HG03108 (cell line): Measurements from ENCODE around the gene CEP85L.

ENCODE experiments used
- ATAC-seq: cut with Tn5 transposase; IDR thresholded peaks from one replicate; pipeline ENCODE4 v1.9.1; 2021; ENCODE audit warnings: moderate library complexity; ENCODE audit not compliant: unreplicated experiment

Gene CEP85L

DNA sequence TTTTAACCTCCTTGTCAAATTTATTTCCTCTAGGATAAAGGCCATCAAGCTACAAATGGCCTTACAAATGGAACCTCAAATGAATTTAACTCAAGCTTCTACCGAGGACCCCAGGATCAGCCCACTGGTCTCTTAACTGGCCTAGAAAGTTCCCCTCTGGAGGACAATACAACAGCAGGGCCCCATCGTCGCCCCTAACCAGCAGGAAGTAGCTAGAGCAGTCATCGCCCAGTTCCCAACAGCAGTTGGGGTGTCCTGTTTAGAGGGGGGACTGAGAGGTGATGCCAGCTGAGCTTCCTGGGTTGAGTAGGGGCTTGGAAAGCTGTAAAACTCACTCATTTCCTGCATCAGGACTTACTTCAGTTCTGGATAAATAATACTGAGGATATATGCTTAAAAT is 25.6 kb downstream of the CEP85L start:
- no peak for ATAC-seq

DNA sequence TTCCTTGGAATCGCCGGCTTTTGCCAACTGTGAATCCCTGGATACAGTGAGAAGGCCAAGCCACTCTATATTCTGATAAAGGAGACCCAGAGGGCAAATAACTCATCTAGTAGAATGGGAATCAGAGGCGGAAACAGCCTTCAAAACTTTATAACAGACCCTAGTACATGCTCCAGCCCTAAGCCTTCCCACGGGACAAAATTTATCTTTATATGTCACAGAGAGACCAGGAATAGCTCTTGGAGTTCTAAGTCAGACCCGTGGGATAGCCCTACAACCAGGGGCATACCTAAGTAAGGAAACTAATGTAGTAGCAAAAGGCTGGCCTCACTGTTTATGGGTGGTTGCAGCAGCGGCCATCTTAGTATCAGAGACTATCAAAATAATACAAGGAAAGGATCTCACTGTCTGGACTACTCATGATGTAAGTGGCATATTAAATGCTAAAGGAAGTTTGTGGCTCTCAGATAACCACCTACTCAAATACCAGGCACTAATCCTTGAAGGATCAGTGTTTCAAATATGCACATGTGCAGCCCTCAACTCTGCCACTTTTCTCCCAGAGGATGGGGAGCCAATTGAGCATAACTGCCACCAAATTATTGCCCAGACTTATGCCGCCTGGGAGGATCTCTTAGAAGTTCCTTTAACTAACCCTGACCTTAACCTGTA is 29.5 kb downstream of the CEP85L start:
- no peak for ATAC-seq

DNA sequence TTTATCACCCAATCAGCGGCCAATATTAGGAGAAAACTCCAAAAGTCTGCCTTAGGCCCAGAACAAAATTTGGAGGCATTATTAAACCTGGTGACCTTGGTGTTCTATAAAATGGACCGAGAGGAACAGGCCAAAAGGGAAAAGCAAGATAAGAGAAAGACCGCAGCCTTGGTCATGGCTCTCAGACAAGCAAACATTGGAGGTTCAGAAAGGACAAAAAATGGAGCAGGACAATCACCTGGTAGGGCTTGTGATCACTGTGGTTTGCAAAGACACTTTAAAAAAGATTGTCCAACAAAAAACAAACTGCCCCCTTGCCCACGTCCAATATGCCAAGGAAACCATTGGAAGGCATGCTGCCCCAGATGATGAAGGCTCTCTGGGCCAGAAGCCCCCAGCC is 31.2 kb downstream of the CEP85L start:
- ATAC-seq = no peak

DNA sequence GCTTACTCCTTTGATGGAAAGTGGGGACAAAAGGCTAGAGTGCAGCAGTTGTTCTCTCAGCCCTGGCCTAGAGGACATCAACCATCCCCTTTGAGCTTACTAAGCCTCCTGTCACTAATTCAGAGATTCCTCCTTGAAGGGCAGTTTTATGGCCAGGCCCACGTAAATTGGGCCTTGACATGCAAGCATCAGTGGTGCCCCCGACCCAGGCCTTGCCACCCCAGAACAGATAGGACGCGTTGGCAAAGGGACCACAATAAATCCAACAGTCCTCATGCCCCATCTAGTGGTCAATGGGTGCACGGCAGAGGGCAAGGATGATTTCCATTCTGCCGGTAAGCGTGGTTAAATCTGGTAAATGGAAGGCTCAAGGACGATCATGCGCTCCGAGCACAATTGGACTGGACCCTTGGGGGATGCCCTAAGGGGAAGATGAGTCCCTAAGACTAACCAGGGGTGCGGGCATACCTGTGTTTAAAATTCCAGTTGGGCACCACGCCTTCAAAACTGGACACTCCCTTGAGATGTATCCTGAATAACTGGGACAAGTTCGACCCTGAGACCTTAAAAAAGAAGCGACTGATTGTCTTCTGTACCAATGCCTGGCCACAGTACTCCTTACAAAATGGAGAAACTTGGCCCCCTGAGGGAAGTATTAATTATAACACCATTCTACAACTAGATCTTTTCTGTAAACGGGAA is 32.6 kb downstream of the CEP85L start:
- ATAC-seq = peak; percentile 85

DNA sequence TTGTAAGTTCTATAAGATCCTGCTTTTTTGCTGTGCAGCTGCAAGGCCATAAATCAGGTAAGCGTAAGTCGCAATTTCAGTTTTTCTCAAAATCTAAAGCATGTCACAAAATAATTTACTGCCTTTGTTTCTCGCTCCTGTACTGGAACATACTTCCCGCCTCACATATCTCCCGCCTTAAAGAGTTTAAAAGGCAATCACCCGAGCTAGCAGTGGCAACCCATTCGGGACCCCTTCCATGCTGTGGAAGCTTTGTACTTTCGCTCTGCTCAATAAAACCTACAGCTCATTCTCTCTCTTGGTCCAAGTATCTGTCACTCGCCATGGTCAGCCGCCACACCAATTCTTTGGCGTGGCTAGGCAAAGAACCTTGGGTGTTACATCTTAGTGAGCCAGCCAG is 34.0 kb downstream of the CEP85L start:
- no peak for ATAC-seq

DNA sequence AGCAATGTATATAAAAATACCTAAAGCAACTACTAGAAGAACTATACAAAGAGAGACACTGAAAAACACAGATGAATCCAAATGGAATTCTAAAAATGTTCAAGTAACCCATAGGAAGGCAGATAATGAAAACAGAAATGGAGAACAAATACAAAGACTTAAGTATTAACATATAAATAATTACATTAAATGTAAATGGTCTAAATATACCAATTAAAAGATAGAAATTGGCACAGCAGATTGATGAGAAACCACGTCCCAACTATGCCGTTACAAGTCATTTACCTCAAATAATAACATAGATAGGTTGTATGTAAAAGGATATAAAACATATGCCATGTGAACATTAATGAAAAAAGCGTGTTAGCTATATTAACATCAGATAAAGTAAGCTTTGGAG is 40.1 kb downstream of the CEP85L start:
- ATAC-seq = no peak

DNA sequence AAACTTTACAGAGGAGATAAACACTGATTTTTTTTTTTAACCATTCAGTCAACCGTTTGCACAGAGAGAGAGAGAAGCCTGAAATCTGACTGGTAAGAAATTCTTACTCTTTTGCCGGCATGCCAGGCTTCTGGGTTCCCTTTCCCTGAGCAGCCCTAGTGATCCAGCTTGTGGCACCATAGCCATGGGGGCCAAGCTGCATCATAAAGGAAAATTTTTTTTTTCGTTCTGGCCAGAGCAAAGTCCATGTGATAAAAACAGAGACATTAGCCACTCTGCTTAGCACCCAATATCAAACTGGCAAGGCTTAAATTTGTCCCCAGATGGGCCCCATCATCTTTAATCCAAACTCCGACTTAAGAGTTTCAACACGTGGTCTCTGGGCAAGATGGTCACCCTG is 44.5 kb downstream of the CEP85L start:
- no peak for ATAC-seq

DNA sequence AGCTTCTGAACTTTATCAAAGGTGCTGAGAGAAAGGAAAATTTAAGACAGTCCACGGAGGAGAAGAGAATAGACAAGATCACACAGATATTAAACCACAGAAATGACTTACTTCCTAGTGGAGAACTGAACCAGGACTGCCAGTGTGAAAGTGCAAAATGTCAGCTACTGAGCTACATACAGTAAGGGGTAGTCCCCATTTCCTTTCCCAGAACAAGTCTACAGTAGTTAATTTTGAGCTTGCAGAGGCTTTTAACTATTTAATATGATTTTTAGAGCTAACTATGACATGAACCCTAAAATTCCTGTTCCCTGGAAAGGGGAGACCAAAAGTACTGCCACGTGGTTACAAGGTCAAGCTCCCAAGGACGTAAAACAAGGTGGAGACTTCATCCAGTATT is 45.1 kb downstream of the CEP85L start:
- ATAC-seq = peak; percentile 64

DNA sequence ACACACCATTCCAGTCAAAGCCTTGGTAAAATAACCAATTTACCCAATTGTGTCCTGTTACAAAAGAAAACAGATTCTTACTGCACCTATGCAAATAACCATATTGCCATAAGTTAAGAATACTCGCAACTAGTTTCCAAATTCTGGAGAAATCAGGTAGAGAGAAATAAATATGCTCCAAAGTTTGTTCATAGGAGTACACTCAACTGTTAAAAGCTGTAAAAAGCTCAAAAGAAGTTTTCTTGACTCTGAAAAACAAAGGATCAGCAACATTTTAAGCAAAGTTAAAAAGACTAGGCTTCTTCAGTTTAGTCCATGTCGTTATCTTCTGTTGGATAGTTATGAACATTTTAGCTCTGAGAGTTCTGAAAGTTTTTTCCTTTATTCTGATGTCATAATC is 48.0 kb downstream of the CEP85L start:
- no peak for ATAC-seq

DNA sequence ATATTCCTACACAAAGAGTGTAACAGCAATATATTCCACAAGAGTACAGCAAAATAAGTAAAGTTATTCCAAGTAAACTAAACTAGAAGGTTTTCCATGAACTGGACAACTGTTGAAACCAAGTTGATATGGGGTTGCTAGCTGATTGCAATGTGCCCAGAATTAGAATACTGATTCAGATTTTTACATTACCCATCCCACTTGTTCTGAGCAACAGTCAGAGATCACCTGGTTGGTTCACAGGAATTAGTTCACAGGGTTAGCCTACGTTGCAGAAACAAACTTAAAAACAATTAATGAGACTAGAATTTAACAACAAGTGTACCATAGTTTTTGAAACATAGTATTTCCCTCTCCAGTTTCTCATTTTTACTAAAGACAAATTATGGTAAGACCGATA is 49.1 kb downstream of the CEP85L start:
- ATAC-seq = no peak

DNA sequence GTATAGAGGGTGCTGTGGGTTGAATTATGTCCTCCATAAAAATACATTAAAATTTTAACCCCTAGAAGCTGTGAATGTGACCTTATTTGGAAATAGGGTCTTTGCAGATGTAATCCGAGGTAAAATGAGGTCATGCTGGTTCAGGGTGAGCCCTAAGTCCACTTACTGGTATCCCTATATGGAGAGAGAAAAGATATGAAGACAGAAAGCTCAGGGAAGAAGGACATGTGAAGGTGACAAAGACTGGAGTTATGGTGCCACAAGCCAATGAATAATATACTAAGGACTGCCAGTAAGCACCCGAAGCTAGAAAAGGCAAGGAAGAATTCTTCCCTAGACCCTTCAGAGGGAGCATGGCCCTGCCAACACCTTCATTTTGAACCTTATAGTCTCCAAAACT is 53.1 kb downstream of the CEP85L start:
- no peak for ATAC-seq

DNA sequence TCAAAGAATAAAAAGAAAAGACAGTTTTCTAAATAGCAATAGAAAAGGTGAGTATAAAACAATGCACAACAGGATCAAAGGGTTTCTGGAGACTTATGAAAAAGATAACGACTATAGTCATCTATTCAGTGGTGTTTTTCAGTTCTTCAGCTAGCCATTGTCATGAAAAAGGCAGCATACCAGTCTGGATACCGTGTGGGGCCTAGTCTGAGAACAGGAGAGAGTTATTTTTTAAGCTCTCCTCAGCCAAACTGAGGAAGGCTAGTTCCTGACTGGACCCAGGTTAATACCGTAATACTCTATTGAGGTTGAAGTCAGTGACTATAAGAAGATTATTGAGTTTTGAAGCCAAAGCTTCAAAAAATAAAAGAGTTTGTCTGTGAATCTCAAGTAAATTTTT is 53.8 kb downstream of the CEP85L start:
- ATAC-seq = no peak

DNA sequence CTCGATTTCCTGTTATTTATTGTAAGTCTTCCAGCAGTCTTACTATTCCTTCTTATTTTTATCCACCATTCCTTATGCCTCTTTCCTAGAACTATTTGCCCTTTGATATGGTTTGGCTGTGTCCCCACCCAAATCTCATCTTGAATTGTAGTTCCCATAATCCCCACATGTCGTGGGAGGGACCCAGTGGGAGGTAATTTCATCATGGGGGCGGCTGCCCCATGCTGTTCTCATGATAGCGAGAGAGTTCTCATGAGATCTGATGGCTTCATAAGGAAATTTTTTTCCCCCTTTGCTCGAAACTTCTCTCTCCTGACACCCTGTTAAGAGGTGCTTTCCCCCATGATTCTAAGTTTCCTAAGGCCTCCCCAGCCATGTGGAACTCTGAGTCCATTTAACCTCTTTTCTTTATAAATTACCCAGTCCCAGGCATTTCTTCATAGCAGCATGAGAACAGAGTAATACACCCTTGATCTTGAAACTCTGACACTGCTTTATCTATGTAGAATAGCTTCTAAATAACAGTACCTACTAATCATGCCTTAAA is 54.5 kb downstream of the CEP85L start:
- no peak for ATAC-seq

DNA sequence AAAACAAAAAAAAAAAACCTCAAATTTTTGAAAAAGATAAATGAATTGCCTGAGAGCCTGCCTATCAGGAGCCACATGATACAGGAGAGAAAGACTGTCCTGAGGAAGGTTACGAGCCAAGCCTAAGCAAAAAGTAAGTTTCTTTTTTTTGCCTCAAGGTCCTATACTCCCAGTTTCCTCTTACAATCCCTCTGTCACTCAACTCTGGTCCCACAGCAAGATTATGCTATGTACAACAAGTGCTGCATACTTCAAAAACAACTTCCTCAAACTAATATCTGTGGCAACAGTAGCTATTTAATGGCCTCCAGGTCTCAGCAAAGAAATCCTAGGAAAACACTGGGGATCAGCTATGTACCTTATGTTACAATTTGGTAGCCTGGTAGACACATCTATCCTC is 56.5 kb downstream of the CEP85L start:
- no peak for ATAC-seq

DNA sequence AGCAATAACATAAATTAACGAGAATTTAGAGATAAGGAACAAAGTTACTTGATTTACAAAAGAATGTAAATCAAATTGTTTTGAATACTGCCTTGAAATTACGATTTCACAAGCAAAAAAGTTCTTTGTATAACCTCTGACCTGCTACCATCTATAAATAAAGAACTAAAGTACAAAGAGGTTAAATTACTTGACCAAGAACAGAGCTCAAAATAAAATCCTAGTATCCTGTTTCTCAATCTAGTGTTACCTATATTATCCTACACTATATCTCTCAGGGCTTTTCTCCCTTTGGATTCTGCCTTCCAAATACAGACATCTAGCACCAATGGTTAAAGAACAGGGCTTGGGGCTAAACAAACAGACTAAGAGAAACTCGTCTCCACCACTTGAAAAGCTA is 59.5 kb downstream of the CEP85L start:
- no peak for ATAC-seq

DNA sequence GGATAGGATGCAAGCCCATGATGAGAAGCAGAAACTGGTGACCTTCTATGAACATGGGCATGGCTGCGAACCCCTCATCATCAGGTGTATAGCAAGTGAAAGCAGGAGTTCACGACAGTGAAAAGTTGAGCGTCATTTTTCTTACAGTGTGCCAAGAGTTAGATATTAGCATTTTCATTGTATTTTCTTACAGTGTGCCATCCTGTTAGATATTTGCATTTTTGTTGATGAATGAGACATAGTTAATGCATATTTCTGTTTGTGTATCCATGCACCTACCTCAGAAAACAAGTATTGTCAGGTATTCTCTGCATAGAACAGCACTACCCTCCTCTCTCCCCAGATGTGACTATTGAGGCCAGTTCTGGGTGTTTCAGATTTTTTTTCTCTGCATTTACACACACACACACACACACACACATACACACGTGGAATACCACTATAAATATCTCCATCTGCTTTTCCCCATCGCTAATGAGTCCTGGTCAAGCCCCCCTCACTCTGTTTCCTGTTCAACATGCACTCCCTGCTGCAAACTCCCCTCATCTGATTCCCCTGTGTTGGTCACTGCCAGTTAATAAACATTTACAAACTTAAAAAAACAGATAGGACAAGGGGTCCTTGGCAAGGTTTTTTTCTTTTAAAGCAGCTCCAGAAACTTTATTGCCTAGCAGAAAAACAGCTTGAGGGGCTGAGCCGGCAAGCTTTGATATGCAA is 61.6 kb downstream of the CEP85L start:
- ATAC-seq = no peak

DNA sequence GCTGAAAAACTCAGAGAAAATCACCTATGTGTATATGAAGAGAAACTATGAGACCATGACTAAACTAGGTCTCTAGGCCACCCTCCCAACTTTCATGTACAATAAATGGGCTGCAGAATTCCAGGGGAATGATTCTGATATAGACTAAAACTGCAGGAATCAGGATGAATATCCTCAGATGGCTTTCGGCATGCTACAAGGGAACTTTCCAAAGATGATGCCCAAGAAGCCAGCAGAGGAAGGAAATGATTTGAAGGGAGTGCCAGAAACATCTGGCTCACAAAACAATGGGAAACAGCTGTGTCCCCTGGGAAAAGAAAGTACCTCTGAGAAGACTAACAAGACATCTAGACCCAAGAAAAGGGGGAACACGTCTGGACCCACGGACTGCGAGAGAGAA is 62.2 kb downstream of the CEP85L start:
- ATAC-seq = no peak

DNA sequence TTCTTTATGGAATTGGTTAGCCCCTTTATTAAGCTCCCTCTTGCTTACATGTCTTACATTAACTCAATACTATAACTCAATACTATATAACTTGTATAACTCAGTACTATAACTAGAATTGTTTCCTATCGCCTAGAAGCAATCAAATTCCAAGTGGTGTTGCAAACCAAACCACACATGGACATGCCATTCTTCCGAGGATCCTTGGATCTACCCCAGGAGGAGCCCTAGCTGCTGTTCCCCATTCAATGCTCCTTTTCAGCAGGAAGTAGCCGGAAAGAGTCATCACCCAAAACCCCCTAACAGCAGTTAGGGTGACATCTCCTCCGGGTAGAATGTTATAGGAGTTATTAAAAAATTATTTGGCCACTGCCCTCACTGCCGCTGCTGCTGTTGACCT is 62.8 kb downstream of the CEP85L start:
- ATAC-seq = no peak

DNA sequence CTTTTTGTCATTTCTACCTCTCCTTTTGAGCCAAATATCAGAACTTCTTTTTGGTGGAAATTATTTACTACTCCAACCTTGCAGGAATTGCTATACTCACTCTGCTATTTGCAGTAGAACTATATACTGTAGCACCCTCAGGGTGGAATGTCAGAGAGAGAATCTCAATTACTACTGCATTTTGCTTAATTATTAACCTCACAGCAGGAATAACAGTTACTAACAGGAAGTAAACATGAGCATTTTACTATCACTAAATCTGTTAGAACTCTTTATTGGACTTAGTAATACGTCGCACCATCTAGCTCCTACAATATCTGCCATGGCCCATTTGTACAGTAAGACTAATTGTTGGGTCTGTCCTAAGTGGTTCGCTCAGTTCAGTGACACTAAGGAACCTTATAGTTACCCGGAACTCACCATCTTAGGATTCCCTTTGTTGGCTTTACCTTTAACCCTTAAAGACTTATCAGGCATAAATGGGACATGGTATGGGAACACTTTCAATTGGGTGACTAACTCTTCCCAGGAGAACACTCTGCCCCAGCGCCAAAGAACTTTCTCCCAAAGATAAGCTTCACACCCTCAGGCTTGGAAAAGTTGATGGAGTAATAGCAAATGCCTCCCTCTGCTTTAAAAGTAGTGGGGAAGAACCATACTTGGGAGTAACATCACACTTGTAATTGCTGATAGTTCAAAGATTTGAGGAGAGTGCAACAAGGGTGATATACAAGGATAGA is 64.5 kb downstream of the CEP85L start:
- ATAC-seq = no peak

DNA sequence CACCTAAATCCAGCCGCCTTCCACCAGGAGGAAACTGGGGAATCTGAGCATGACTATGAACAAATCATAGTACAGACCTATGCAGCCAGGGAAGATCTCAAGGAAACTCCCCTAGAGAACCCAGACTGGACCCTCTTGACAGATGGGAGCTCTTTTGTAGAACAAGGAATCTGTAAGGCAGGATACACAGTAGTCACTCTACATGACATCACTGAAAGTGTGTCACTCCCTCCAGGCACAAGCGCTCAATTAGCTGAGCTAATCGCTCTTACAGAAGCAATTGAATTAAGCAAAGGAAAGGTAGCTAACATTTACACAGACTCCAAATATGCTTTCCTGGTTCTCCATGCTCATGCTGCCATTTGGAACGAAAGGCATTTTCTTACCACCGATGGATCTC is 66.5 kb downstream of the CEP85L start:
- ATAC-seq = no peak

DNA sequence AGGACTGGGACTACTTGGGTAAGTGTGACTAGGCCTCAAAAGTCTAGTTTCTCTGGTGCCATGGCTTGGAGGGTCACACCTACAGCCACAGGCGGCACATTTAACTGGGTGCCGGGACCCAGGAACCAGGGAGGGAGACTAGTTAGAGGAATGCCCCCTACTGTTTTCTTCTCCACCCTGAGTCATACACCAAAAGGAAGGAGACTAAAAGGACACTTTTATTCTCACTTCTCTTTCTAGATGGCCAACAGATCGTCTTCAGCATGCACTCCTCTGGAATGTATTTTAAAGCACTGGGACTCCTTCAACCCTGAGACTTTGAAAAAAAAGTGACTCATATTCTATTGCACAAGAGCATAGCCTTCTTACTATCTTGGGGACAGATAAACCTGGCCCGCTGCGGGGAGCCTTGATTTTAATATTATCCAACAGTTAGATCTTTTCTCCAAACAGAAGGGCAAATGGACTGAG is 69.9 kb downstream of the CEP85L start:
- no peak for ATAC-seq
